ENCODE measurements around the gene STAG1. TPM values are rescaled to one million over a fixed set of nuclear protein-coding genes. Genes with fewer than 3 reads are reported as not detected.

STAG1 gene
- total and polyA plus RNA-seq, 8 donors = 7.5 to 105 (median 37.9) TPM

DNA sequence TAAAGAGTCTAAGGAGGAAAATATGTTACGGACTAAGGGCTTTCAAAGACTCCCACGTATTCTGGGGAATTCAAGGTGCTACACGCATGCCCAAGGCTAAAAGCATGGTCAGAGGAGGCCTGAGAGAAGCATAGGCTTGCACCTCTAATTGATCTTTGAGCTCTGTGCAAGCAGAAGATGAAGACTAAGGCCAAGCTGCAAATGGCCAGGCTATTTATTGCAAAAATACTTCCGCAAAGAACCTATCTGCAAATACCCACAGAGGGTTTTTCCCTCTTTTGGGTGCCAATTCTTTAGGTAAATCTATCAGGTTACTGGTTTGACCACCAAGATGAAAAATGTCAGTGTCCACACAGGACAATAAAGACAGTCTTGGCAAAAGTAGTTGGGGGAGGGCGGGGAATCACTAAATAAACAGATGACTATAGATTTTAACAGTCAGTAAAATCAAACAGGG is 119.5 kb downstream of the STAG1 start:
- Histone ChIP-seq H3K27ac (no peak overlapping the region), H3K4me3 (no peak overlapping the region), H3K27me3 (no peaks in the 10 kb centered on the region), H3K9me3 (no peaks in the 10 kb centered on the region), H3K36me3 (peaks cover 0 to 9% (median 2%) of the 10 kb centered on the region in 4 donors), H3K4me1 (peaks cover 7 to 46% (median 29%) of the 10 kb centered on the region in 4 donors)
- no peak for DNase-seq
- 74 to 88% (median 84%) methylated on average over 5 of the region's 5 CpGs for WGBS, 5 donors
- TF ChIP-seq POLR2AphosphoS5 (IDR thresholded peaks at IDR 0.05) (no peak), POLR2A (IDR thresholded peaks at IDR 0.05) (no peak), EP300 (IDR thresholded peaks at IDR 0.05) (no peak)
- TF ChIP-seq, protein P1, sequence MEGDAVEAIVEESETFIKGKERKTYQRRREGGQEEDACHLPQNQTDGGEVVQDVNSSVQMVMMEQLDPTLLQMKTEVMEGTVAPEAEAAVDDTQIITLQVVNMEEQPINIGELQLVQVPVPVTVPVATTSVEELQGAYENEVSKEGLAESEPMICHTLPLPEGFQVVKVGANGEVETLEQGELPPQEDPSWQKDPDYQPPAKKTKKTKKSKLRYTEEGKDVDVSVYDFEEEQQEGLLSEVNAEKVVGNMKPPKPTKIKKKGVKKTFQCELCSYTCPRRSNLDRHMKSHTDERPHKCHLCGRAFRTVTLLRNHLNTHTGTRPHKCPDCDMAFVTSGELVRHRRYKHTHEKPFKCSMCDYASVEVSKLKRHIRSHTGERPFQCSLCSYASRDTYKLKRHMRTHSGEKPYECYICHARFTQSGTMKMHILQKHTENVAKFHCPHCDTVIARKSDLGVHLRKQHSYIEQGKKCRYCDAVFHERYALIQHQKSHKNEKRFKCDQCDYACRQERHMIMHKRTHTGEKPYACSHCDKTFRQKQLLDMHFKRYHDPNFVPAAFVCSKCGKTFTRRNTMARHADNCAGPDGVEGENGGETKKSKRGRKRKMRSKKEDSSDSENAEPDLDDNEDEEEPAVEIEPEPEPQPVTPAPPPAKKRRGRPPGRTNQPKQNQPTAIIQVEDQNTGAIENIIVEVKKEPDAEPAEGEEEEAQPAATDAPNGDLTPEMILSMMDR (IDR thresholded peaks at IDR 0.05) = no peak
- intact Hi-C loops (cut with DNase I; ENCODE audit: low total_unique reads) = no loop called here

DNA sequence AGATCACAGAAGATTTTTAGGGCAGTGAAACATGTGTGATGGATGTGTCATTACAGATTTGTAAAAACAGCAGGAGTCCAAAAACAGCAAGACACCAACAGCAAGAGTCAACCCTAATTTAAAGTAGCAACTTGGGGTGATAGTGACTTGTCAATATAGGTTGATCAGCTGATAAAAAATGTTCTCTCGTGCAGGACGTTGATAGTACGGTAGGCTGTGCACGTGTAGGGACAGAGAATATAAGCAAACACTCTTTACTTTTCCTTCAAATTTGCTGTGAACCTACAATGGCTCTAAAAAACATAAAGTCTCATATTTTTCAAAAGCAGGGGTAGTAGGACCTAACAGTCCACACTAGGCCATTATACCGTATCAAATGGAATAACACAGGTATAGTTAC is 120.8 kb downstream of the STAG1 start:
- no peak for DNase-seq
- 72 to 89% (median 81%) methylated on average over 5 of the region's 5 CpGs for WGBS, 5 donors
- no peaks in the 10 kb centered on the region for H3K9me3 ChIP-seq

DNA sequence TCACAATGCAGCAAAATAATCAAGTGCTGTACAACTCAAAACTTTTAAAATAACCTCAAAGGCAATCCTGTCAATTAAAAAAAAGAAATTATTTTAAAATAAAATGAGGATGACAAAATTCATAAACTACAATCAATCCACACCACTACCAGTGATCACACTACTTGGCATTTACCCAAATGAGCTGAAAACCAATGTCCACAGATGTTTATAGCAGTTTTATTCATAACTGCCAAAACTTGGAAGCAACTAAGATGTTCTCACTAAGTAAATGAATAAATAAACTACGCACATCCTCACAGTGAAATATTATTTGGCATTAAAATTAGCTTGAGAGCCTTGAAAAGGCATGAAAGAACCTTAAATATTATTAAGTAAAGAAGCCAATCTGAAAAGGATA is 121.3 kb downstream of the STAG1 start:
- Histone ChIP-seq H3K4me3 (no peak overlapping the region), H3K36me3 (peaks cover 0 to 9% (median 2%) of the 10 kb centered on the region in 4 donors), H3K27ac (no peak overlapping the region), H3K4me1 (peaks cover 23 to 49% (median 36%) of the 10 kb centered on the region in 4 donors), H3K27me3 (no peaks in the 10 kb centered on the region), H3K9me3 (no peaks in the 10 kb centered on the region)
- 64 to 82% (median 77%) methylated on average over 1 of the region's 1 CpG for WGBS, 5 donors
- intact Hi-C loops (cut with DNase I; ENCODE audit: low total_unique reads) = no loop called here
- TF ChIP-seq, protein P1 (IDR thresholded peaks at IDR 0.05) = no peak
- TF ChIP-seq POLR2A (IDR thresholded peaks at IDR 0.05) = no peak
- no peak for TF ChIP-seq EP300 (IDR thresholded peaks at IDR 0.05)
- TF ChIP-seq POLR2AphosphoS5 (IDR thresholded peaks at IDR 0.05) = no peak
- peak in 1 of 2 donors; percentile 39 for DNase-seq

More for the DNA sequence above, 120.8 kb downstream of the STAG1 start:
- TF ChIP-seq POLR2A (IDR thresholded peaks at IDR 0.05) (no peak), POLR2AphosphoS5 (IDR thresholded peaks at IDR 0.05) (no peak), EP300 (IDR thresholded peaks at IDR 0.05) (no peak)
- TF ChIP-seq, protein P1 (IDR thresholded peaks at IDR 0.05) = no peak
- Histone ChIP-seq H3K4me3 (no peak overlapping the region), H3K4me1 (peaks cover 19 to 45% (median 33%) of the 10 kb centered on the region in 4 donors), H3K27me3 (no peaks in the 10 kb centered on the region), H3K36me3 (peaks cover 0 to 9% (median 2%) of the 10 kb centered on the region in 4 donors), H3K27ac (no peak overlapping the region)
- intact Hi-C loops (cut with DNase I; ENCODE audit: low total_unique reads) = no loop called here

DNA sequence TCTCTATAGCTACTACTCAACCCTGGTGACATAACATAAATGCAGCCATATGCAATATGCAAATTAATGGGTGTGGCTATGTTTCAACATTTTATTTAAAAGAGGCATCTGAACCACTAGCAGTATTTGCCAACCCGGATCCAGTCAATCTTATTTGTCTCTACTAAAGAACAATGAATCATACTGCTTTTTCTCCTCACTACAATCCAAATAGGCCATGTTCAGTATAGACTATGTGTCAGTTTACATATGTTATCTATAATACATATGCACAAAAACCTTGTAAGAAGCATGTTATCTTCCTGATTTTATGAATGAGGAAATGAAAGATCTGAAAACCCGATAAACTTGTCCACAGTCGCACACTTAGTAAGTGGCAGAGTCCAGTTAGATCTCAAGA is 125.7 kb downstream of the STAG1 start:
- peaks cover 19 to 71% (median 36%) of the 10 kb centered on the region in 4 donors for H3K4me1 ChIP-seq
- DNase-seq = peak in 1 of 2 donors; percentile 24
- WGBS, 5 donors = 25 to 55% (median 48%) methylated on average over 3 of the region's 3 CpGs
- H3K4me3 ChIP-seq = no peak overlapping the region
- peak overlapping the region in 2 of 5 donors; percentile 63 to 66 for H3K27ac ChIP-seq
- H3K27me3 ChIP-seq = no peaks in the 10 kb centered on the region
- H3K36me3 ChIP-seq = peaks cover 0 to 9% (median 2%) of the 10 kb centered on the region in 4 donors
- TF ChIP-seq POLR2AphosphoS5 (IDR thresholded peaks at IDR 0.05) = peak in 2 of 3 donors; percentile 10 to 20
- TF ChIP-seq EP300 (IDR thresholded peaks at IDR 0.05) = no peak
- TF ChIP-seq POLR2A (IDR thresholded peaks at IDR 0.05) = no peak
- TF ChIP-seq, protein P1 (IDR thresholded peaks at IDR 0.05) = no peak
- H3K9me3 ChIP-seq = no peaks in the 10 kb centered on the region
- intact Hi-C loops (cut with DNase I; ENCODE audit: low total_unique reads) = no loop called here

Measured in stomach (tissue), 9 donors.